GM23248 (cell line): ENCODE results near the gene BACE1-AS. TPM values are rescaled to one million over a fixed set of nuclear protein-coding genes. Genes with fewer than 3 reads are reported as not detected.
A peak's percentile ranks its signal among the peaks of the same experiment; 100 is the strongest.

Source experiments
- DNase-seq: peaks from one replicate; pipeline ENCODE4 v3.0.0-alpha.2; 2015
- H2AFZ ChIP-seq: fragments of 200-600 bp; sonication (generic); 2 replicates; pipeline ENCODE4 v1.6.1; 2016; ENCODE audit warnings: antibody characterized with exemption
- H3F3A ChIP-seq: fragments of 200-600 bp; sonication (generic); 2 replicates; pipeline ENCODE4 v1.6.1; 2016; ENCODE audit warnings: mild to moderate bottlenecking, antibody characterized with exemption, mixed run types; ENCODE audit not compliant: insufficient read depth
- H3K27ac ChIP-seq: fragments of 200-600 bp; sonication (generic); 2 replicates; pipeline ENCODE4 v1.5.1; 2016; ENCODE audit warnings: mild to moderate bottlenecking
- H3K27me3 ChIP-seq: fragments of 200-600 bp; sonication (generic); replicated peaks from 2 replicates; pipeline ENCODE4 v1.6.1; 2016; ENCODE audit warnings: mild to moderate bottlenecking; ENCODE audit not compliant: insufficient read depth
- H3K36me3 ChIP-seq: fragments of 200-600 bp; sonication (generic); 2 replicates; pipeline ENCODE4 v1.6.1; 2016; ENCODE audit warnings: low read depth, mild to moderate bottlenecking
- H3K4me1 ChIP-seq: fragments of 200-600 bp; sonication (generic); 2 replicates; pipeline ENCODE4 v1.6.1; 2016; ENCODE audit warnings: mild to moderate bottlenecking; ENCODE audit not compliant: insufficient read depth
- H3K4me2 ChIP-seq: fragments of 200-600 bp; sonication (generic); one replicate; pipeline ENCODE4 v1.6.1; 2016; ENCODE audit warnings: mild to moderate bottlenecking; ENCODE audit not compliant: unreplicated experiment
- H3K4me3 ChIP-seq: fragments of 200-600 bp; sonication (generic); 2 replicates; pipeline ENCODE4 v1.5.1; 2016; ENCODE audit warnings: mild to moderate bottlenecking
- H3K79me2 ChIP-seq: fragments of 200-600 bp; sonication (generic); 2 replicates; pipeline ENCODE4 v1.6.1; 2016; ENCODE audit warnings: mild to moderate bottlenecking; ENCODE audit not compliant: insufficient read depth
- H3K9ac ChIP-seq: fragments of 200-600 bp; sonication (generic); 2 replicates; pipeline ENCODE4 v1.6.1; 2016; ENCODE audit warnings: mild to moderate bottlenecking
- H3K9me2 ChIP-seq: fragments of 200-600 bp; sonication (generic); 2 replicates; pipeline ENCODE4 v1.6.1; 2016; ENCODE audit warnings: mixed run types, mild to moderate bottlenecking, moderate library complexity; ENCODE audit not compliant: insufficient read depth
- H3K9me3 ChIP-seq: fragments of 200-600 bp; sonication (generic); one replicate; pipeline ENCODE4 v1.6.1; 2017; ENCODE audit warnings: low read depth
- H4K20me1 ChIP-seq: fragments of 200-600 bp; sonication (generic); 2 replicates; pipeline ENCODE4 v1.6.0; 2016; ENCODE audit not compliant: insufficient read depth
- EZH2 ChIP-seq: fragments of 200-600 bp; sonication (generic); IDR thresholded peaks from 2 replicates; pipeline ENCODE4 v1.6.1; 2018; ENCODE audit warnings: antibody characterized with exemption, mild to moderate bottlenecking; ENCODE audit not compliant: insufficient read depth, poor library complexity, severe bottlenecking
- EZH2phosphoT487 ChIP-seq: fragments of 200-600 bp; sonication (generic); IDR thresholded peaks from 2 replicates; pipeline ENCODE4 v1.6.1; 2018; ENCODE audit warnings: antibody characterized with exemption, moderate library complexity, mild to moderate bottlenecking, low read depth; ENCODE audit not compliant: insufficient read depth
- WGBS, 2 experiments: methylation state at CpG; one replicate each; pipeline ENCODE4 v1.1.6; 2015 to 2017; ENCODE audit warnings: low lambda C conversion rate in 2 of 2, low coverage in 1 of 2; ENCODE audit errors: missing lambda C conversion rate in 2 of 2; 5-methylcytosine and 5-hydroxymethylcytosine counted together
- in situ Hi-C: fragments of 300-500 bp; cut with MboI; formaldehyde crosslinking; loops from 2 replicates; pipeline ENCODE4 v1.15.0; 2020
- polyA plus RNA-seq: library from polyadenylated mRNA; unstranded; fragments of >200 nt; fragmentation: Nextera tagmentation; extraction: Ambion mirVana; gene quantifications from 2 replicates; pipeline ENCODE4 v1.2.1, GENCODE V29; 2016
- total RNA-seq: library from RNA; depleted of rRNA; stranded (reverse); fragments of >200 nt; shearing (Covaris generic); gene quantifications from 2 replicates; pipeline ENCODE4 v1.2.3, GENCODE V29; 2014

The BACE1-AS gene
- total and polyA plus RNA-seq, 2 experiments from 2014 or later, result 1.5 to 6.6 TPM

- H2AFZ ChIP-seq, result 0 out of 2 replicates have a peak overlapping the region, but pooled peaks have one; percentile 40
- H3K4me2 ChIP-seq, result peak overlapping the region; percentile 65
- H3K9ac ChIP-seq, result peak overlapping the region; percentile 58
Measured at GRCh38 chr11:117273550-117274289, 17.4 kb upstream of the BACE1-AS start.

GRCh38 chr11:117278347-117278746 is 12.8 kb upstream of the BACE1-AS start:
- no peak for DNase-seq
- H3K27ac ChIP-seq, result no peak overlapping the region
- no peak overlapping the region for H3K9ac ChIP-seq
- H3K4me3 ChIP-seq, result no peak overlapping the region
- no peak overlapping the region for H3K4me2 ChIP-seq
- H3K36me3 ChIP-seq, result peaks cover 3% of the 10 kb centered on the region; the same call in 1 of the 2 replicates
- TF ChIP-seq EZH2phosphoT487 (no peak), EZH2 (no peak)
- H2AFZ ChIP-seq, result no peak overlapping the region
- no peaks in the 10 kb centered on the region for H3K27me3 ChIP-seq
- 88 to 95% methylated on average over 2 of the region's 2 CpGs for WGBS, 2 experiments
- H3K79me2 ChIP-seq, result no peaks in the 10 kb centered on the region
- in situ Hi-C loops, result no loop called here
- H3K4me1 ChIP-seq, result peaks cover 46% of the 10 kb centered on the region
- no peaks in the 10 kb centered on the region for H4K20me1 ChIP-seq
- H3K9me3 ChIP-seq, result no peaks in the 10 kb centered on the region
- no peaks in the 10 kb centered on the region for H3K9me2 ChIP-seq
- H3F3A ChIP-seq, result peaks cover 40% of the 10 kb centered on the region

More at GRCh38 chr11:117273550-117274289, 17.4 kb upstream of the BACE1-AS start:
- H3K9me3 ChIP-seq, result no peaks in the 10 kb centered on the region
- H3K36me3 ChIP-seq, result peaks cover 5% of the 10 kb centered on the region; the same call in 1 of the 2 replicates
- H3K4me1 ChIP-seq, result peaks cover 22% of the 10 kb centered on the region
- no peaks in the 10 kb centered on the region for H3K27me3 ChIP-seq
- peaks cover 7% of the 10 kb centered on the region for H3F3A ChIP-seq
- no peaks in the 10 kb centered on the region for H4K20me1 ChIP-seq
- WGBS, 2 experiments, result 35 to 40% methylated on average over 9 of the region's 9 CpGs
- no peaks in the 10 kb centered on the region for H3K79me2 ChIP-seq
- H3K27ac ChIP-seq, result peak overlapping the region; percentile 84
- H3K4me3 ChIP-seq, result 0 out of 2 replicates have a peak overlapping the region, but pooled peaks have one; percentile 8
- no peaks in the 10 kb centered on the region for H3K9me2 ChIP-seq
- no peak for TF ChIP-seq EZH2phosphoT487
- TF ChIP-seq EZH2, result no peak
- in situ Hi-C loops, result no loop called here
- peak; percentile 91 for DNase-seq

- Histone ChIP-seq H3K4me2 (no peak overlapping the region), H3K79me2 (no peaks in the 10 kb centered on the region), H3K9ac (no peak overlapping the region), H3K27me3 (no peaks in the 10 kb centered on the region), H3K36me3 (peaks cover 14% of the 10 kb centered on the region), H3K4me1 (peaks cover 37% of the 10 kb centered on the region), H3F3A (peaks cover 34% of the 10 kb centered on the region), H3K9me2 (no peaks in the 10 kb centered on the region), H3K9me3 (no peaks in the 10 kb centered on the region), H2AFZ (no peak overlapping the region), H4K20me1 (no peaks in the 10 kb centered on the region), H3K4me3 (no peak overlapping the region), H3K27ac (peak overlapping the region; percentile 80; the same call in 1 of the 2 replicates)
- DNase-seq, result no peak
- in situ Hi-C loops, result no loop called here
- no peak for TF ChIP-seq EZH2
- TF ChIP-seq EZH2phosphoT487, result no peak
- 88 to 89% methylated on average over 4 of the region's 4 CpGs for WGBS, 2 experiments
Measured at GRCh38 chr11:117279711-117280376, 11.3 kb upstream of the BACE1-AS start.

- Histone ChIP-seq H3K27ac (peak overlapping the region; percentile 80), H3K36me3 (peaks cover 23% of the 10 kb centered on the region), H3F3A (peaks cover 34% of the 10 kb centered on the region), H3K9me3 (no peaks in the 10 kb centered on the region), H3K4me2 (peak overlapping the region; percentile 33), H3K9ac (peak overlapping the region; percentile 34), H3K4me3 (no peak overlapping the region), H4K20me1 (no peaks in the 10 kb centered on the region), H3K79me2 (no peaks in the 10 kb centered on the region), H2AFZ (no peak overlapping the region), H3K4me1 (peaks cover 28% of the 10 kb centered on the region), H3K9me2 (no peaks in the 10 kb centered on the region), H3K27me3 (no peaks in the 10 kb centered on the region)
- 0 to 1% methylated on average over 6 of the region's 6 CpGs for WGBS, 2 experiments
- in situ Hi-C loops, result no loop called here
- DNase-seq, result peak; percentile 96
- no peak for TF ChIP-seq EZH2
Measured at GRCh38 chr11:117281159-117281558, 10.0 kb upstream of the BACE1-AS start.
